Measurements from ENCODE around the gene PHACTR3.

PHACTR3 gene

DNA sequence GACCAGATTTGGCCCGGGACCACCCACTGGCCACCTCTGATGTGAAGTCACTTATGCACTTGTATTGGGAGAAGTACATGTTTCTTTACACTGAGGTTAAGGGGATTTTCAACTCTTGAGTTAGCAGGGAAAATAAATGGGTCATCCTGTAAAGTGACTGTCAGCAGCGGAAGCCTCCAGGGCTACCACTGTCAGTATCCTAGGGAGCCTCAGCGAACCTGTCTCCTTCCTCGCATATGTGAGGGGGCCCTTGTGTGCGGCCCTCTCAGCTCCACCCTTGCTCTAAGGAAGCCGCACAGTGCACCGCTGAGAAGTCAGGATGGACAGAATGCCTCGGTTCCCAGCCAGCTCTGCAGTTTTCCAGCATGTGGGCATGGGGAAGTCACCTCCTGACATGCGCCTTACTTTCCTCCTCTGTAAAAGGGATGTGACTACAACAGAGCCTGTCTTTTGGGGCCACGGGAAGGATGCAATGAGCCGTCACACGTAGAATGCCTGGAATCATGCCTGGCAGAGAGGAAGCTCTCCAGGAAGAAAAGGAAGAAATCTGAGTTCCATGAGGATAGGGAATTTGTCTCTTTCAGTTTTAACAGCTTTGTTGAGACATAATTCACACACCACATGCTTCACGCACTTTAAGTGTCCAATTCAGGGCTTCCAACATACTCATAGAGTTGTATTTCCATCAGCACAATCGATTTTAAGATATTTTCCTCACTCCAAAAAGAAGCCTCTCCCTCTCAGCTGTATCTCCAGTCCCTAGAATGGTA, 213.7 kb downstream of the PHACTR3 start:
- Histone ChIP-seq H3K36me3 (ENCODE audit: control insufficient read depth in 2 of 2, insufficient read depth in 2 of 2, low read length in 2 of 2) (no peaks in the 10 kb centered on the region), H3K27ac (ENCODE audit: low read depth in 2 of 2, low read length in 2 of 2) (no peak overlapping the region), H3K4me1 (ENCODE audit: control insufficient read depth in 2 of 2, insufficient read depth in 2 of 2, low read length in 2 of 2) (no peaks in the 10 kb centered on the region), H3K9ac (ENCODE audit: low read depth in 1 of 2, low read length in 2 of 2) (no peak overlapping the region), H3K27me3 (ENCODE audit: control insufficient read depth in 2 of 2, insufficient read depth in 2 of 2, low read length in 2 of 2) (no peaks in the 10 kb centered on the region), H3K9me3 (ENCODE audit: control insufficient read depth in 2 of 2, low read length in 2 of 2) (no peaks in the 10 kb centered on the region), H3K4me3 (ENCODE audit: low read length in 2 of 2) (no peak overlapping the region)

DNA sequence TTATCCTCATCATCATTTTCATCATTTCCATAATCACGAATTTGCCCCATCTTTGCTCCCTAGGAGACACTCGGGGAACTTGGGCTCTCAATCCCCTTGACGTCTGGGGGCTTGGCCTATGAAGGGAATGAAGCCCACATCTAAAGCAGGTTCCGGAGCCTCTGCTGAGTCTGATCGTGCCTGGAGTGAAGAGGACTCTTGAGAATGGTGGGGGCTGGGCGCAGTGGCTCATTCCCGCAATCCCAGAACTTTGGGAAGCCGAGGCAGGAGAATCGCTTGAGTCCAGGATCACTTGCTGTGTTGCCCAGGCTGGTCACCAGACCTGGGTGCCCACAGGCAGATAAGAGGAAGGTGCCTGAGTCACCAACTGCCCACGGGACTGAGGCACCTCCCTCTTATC, 214.6 kb downstream of the PHACTR3 start:
- Histone ChIP-seq H3K9ac (ENCODE audit: low read depth in 1 of 2, low read length in 2 of 2) (no peak overlapping the region), H3K4me1 (ENCODE audit: control insufficient read depth in 2 of 2, insufficient read depth in 2 of 2, low read length in 2 of 2) (no peaks in the 10 kb centered on the region), H3K4me3 (ENCODE audit: low read length in 2 of 2) (no peak overlapping the region), H3K27ac (ENCODE audit: low read depth in 2 of 2, low read length in 2 of 2) (no peak overlapping the region), H3K36me3 (ENCODE audit: control insufficient read depth in 2 of 2, insufficient read depth in 2 of 2, low read length in 2 of 2) (no peaks in the 10 kb centered on the region), H3K27me3 (ENCODE audit: control insufficient read depth in 2 of 2, insufficient read depth in 2 of 2, low read length in 2 of 2) (no peaks in the 10 kb centered on the region), H3K9me3 (ENCODE audit: control insufficient read depth in 2 of 2, low read length in 2 of 2) (no peaks in the 10 kb centered on the region)

DNA sequence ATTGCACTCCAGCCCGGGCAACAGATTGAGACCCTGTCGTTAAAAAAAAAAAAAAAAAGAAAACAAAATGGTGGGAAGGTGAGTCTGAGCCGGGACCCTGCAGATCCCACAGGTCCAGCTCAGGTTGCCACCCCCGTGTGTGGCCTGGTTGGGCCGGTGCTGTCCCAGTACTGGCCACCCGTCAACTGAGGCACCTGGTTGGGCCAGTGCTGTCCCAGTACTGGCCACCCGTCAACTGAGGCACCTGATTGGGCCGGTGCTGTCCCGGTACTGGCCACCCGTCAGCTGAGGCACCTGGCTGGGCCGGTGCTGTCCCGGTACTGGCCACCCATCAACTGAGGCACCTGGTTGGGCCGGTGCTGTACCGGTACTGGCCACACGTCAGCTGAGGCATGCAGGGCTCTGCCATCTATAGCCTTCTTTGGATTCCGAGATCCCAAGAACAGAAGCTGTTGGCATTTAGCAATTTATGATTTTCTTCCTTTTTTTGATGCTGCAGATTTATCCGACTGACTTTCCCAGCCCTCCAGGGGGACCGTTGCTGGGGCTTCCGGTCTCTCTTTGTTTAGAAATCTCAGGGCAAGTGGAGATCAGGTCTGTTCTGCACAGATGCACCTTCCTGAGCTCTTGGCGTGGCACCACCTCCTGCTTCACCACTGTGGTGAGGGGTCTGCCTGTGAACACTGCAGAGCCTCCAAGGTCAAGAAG, 215.3 kb downstream of the PHACTR3 start:
- no peak overlapping the region for H3K9ac ChIP-seq (ENCODE audit: low read depth in 1 of 2, low read length in 2 of 2)
- peaks cover 0 to under 1% of the 10 kb centered on the region in 2 donors for H3K4me1 ChIP-seq (ENCODE audit: control insufficient read depth in 2 of 2, insufficient read depth in 2 of 2, low read length in 2 of 2)
- H3K36me3 ChIP-seq (ENCODE audit: control insufficient read depth in 2 of 2, insufficient read depth in 2 of 2, low read length in 2 of 2) = no peaks in the 10 kb centered on the region
- H3K4me3 ChIP-seq (ENCODE audit: low read length in 2 of 2) = no peak overlapping the region
- H3K27ac ChIP-seq (ENCODE audit: low read depth in 2 of 2, low read length in 2 of 2) = no peak overlapping the region
- H3K9me3 ChIP-seq (ENCODE audit: control insufficient read depth in 2 of 2, low read length in 2 of 2) = no peaks in the 10 kb centered on the region
- H3K27me3 ChIP-seq (ENCODE audit: control insufficient read depth in 2 of 2, insufficient read depth in 2 of 2, low read length in 2 of 2) = no peaks in the 10 kb centered on the region

DNA sequence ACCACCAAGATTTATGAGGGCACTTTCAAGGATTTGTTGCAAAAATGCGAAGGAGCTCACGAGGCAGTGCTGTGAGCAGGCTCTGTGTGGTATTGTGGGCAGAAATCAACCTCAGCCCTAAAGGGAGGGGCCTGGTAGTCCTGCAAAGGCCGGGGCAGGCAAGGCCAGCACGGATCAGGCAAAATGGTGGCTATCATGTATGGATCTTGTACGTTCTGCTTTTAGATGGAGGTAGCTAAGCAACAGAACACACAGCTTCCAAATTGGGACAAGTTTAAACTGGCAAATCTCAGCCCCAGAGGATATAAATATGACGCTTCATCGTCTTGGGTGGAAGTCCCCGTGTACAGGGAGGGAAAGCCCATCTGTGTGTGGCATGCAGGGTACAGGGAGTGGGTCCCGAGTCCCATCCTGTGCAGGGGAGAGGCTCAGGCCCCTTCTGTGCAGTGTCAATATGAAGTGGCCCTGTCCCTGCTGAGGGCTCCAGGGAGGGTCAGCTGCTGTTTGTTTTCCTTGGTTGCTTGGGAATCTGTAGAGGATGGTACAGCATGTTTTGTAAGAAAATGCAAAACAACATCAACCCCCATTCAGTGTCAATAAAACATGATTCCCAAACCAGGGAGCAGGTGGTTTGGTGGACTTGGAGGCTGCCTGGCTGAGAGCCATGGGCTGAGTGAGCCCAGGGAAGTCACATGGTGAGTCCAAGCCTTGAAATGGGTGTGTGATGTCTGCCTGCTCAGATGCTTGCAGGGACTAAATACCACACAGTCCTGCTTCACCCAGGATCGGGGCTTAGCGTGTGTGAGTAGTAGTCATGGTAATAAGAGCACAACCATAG, 216.1 kb downstream of the PHACTR3 start:
- H3K27ac ChIP-seq (ENCODE audit: low read depth in 2 of 2, low read length in 2 of 2) = no peak overlapping the region
- H3K36me3 ChIP-seq (ENCODE audit: control insufficient read depth in 2 of 2, insufficient read depth in 2 of 2, low read length in 2 of 2) = no peaks in the 10 kb centered on the region
- H3K27me3 ChIP-seq (ENCODE audit: control insufficient read depth in 2 of 2, insufficient read depth in 2 of 2, low read length in 2 of 2) = no peaks in the 10 kb centered on the region
- no peak overlapping the region for H3K9ac ChIP-seq (ENCODE audit: low read depth in 1 of 2, low read length in 2 of 2)
- H3K4me1 ChIP-seq (ENCODE audit: control insufficient read depth in 2 of 2, insufficient read depth in 2 of 2, low read length in 2 of 2) = peaks cover 1 to 3% of the 10 kb centered on the region in 2 donors
- H3K9me3 ChIP-seq (ENCODE audit: control insufficient read depth in 2 of 2, low read length in 2 of 2) = no peaks in the 10 kb centered on the region
- H3K4me3 ChIP-seq (ENCODE audit: low read length in 2 of 2) = no peak overlapping the region

DNA sequence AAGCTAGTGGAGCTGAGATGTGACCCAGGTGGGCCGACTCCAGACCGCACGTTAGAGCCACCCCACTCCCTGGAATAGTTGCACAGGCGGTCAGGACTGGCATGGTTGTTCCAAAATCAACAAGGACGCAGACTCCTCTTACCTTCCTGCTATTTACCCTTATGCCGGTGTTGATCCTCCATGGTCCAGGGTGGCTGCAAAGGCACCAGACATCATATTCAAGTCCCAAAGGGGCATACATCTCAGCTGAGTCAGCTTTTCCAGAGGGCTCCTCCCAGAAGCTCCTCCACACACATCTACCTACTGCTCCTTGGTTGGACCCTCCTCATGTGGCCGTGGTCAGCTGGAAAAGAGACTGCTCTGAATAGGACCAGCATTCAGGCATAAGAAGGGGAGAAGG, 216.9 kb downstream of the PHACTR3 start:
- H3K4me1 ChIP-seq (ENCODE audit: control insufficient read depth in 2 of 2, insufficient read depth in 2 of 2, low read length in 2 of 2) = peaks cover 5 to 7% of the 10 kb centered on the region in 2 donors
- H3K9me3 ChIP-seq (ENCODE audit: control insufficient read depth in 2 of 2, low read length in 2 of 2) = no peaks in the 10 kb centered on the region
- H3K27me3 ChIP-seq (ENCODE audit: control insufficient read depth in 2 of 2, insufficient read depth in 2 of 2, low read length in 2 of 2) = no peaks in the 10 kb centered on the region
- no peaks in the 10 kb centered on the region for H3K36me3 ChIP-seq (ENCODE audit: control insufficient read depth in 2 of 2, insufficient read depth in 2 of 2, low read length in 2 of 2)
- H3K4me3 ChIP-seq (ENCODE audit: low read length in 2 of 2) = no peak overlapping the region
- no peak overlapping the region for H3K9ac ChIP-seq (ENCODE audit: low read depth in 1 of 2, low read length in 2 of 2)
- H3K27ac ChIP-seq (ENCODE audit: low read depth in 2 of 2, low read length in 2 of 2) = no peak overlapping the region

DNA sequence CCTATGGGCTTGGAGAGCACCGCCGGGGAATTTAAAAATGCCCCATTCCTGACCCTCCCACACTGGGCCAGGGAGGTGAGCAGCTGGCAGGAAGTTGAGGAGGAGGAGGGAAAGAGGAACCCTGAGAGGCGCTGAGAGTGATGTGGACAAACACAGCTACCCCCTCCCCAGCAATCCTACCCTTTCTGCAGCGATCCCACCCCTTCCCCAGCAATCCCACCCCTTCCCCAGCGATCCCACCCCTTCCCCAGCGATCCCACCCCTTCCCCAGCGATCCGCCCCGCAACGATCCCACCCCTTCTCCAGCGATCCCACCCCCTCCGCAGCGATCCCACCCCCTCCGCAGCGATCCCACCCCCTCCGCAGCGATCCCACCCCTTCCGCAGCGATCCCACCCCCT, 217.4 kb downstream of the PHACTR3 start:
- H3K9ac ChIP-seq (ENCODE audit: low read depth in 1 of 2, low read length in 2 of 2) = no peak overlapping the region
- H3K27me3 ChIP-seq (ENCODE audit: control insufficient read depth in 2 of 2, insufficient read depth in 2 of 2, low read length in 2 of 2) = no peaks in the 10 kb centered on the region
- H3K4me1 ChIP-seq (ENCODE audit: control insufficient read depth in 2 of 2, insufficient read depth in 2 of 2, low read length in 2 of 2) = peaks cover 5 to 8% of the 10 kb centered on the region in 2 donors
- no peak overlapping the region for H3K27ac ChIP-seq (ENCODE audit: low read depth in 2 of 2, low read length in 2 of 2)
- no peak overlapping the region for H3K4me3 ChIP-seq (ENCODE audit: low read length in 2 of 2)
- no peaks in the 10 kb centered on the region for H3K9me3 ChIP-seq (ENCODE audit: control insufficient read depth in 2 of 2, low read length in 2 of 2)
- H3K36me3 ChIP-seq (ENCODE audit: control insufficient read depth in 2 of 2, insufficient read depth in 2 of 2, low read length in 2 of 2) = no peaks in the 10 kb centered on the region

DNA sequence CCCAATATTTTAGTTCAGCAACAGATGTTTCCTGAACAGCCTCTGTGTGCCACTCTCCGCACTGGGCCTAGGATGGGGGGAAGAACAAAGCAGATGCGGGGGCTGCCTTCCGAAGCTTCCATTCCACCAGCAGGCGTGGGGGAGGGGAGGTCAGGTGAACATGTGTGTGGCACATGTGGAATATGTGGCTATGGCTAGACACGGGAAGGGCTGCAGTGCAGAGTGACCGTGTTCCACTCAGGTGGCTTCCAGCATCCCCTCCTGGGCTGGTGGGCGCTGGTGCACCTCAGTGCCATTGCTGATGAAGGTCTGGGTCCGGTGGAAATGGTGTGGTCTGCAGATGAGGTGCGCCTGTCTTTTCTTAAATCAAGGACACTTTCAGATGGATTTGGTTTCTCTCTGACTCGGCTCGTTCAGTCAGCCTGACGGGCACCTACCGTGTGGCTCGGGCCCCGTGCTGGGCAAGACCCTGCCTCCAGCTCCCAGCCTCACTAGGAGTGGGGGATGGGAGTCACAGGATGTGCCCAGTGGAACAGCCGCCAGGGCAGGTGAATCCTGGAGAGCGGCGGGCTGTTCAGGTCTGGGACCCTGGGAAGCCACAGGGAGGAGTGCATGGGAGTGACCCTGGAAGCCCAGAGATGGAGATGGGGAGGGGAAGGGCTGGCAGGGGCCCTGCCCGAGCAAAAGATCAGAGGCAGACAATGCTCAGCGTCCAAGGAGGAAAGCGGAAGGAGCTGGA, 218.1 kb downstream of the PHACTR3 start:
- Histone ChIP-seq H3K27ac (ENCODE audit: low read depth in 2 of 2, low read length in 2 of 2) (no peak overlapping the region), H3K4me1 (ENCODE audit: control insufficient read depth in 2 of 2, insufficient read depth in 2 of 2, low read length in 2 of 2) (peaks cover 5 to 15% of the 10 kb centered on the region in 2 donors), H3K9me3 (ENCODE audit: control insufficient read depth in 2 of 2, low read length in 2 of 2) (no peaks in the 10 kb centered on the region), H3K4me3 (ENCODE audit: low read length in 2 of 2) (no peak overlapping the region), H3K9ac (ENCODE audit: low read depth in 1 of 2, low read length in 2 of 2) (no peak overlapping the region), H3K27me3 (ENCODE audit: control insufficient read depth in 2 of 2, insufficient read depth in 2 of 2, low read length in 2 of 2) (no peaks in the 10 kb centered on the region), H3K36me3 (ENCODE audit: control insufficient read depth in 2 of 2, insufficient read depth in 2 of 2, low read length in 2 of 2) (no peaks in the 10 kb centered on the region)

DNA sequence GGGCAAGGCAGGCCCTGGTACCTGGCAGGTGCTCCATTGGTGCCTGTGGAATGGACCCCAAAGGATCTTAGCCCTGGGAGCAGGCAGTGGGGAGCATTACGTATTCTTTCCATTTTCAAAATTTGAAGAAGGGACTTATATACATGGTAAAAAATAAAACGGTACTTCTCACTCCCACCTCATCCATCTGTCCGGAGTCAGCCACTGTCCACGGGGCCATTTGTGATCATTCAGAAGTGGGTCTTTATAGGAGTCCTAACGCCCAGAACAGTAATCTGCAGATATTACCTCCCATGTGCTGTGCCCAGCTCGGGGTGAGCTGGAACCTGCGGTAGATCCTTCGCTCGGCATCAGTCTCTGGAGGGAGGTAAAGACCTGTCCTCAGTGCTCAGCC, 218.7 kb downstream of the PHACTR3 start:
- H3K4me3 ChIP-seq (ENCODE audit: low read length in 2 of 2) = no peak overlapping the region
- peaks cover 5 to 17% of the 10 kb centered on the region in 2 donors for H3K4me1 ChIP-seq (ENCODE audit: control insufficient read depth in 2 of 2, insufficient read depth in 2 of 2, low read length in 2 of 2)
- no peak overlapping the region for H3K9ac ChIP-seq (ENCODE audit: low read depth in 1 of 2, low read length in 2 of 2)
- H3K36me3 ChIP-seq (ENCODE audit: control insufficient read depth in 2 of 2, insufficient read depth in 2 of 2, low read length in 2 of 2) = no peaks in the 10 kb centered on the region
- no peak overlapping the region for H3K27ac ChIP-seq (ENCODE audit: low read depth in 2 of 2, low read length in 2 of 2)
- no peaks in the 10 kb centered on the region for H3K9me3 ChIP-seq (ENCODE audit: control insufficient read depth in 2 of 2, low read length in 2 of 2)
- no peaks in the 10 kb centered on the region for H3K27me3 ChIP-seq (ENCODE audit: control insufficient read depth in 2 of 2, insufficient read depth in 2 of 2, low read length in 2 of 2)

DNA sequence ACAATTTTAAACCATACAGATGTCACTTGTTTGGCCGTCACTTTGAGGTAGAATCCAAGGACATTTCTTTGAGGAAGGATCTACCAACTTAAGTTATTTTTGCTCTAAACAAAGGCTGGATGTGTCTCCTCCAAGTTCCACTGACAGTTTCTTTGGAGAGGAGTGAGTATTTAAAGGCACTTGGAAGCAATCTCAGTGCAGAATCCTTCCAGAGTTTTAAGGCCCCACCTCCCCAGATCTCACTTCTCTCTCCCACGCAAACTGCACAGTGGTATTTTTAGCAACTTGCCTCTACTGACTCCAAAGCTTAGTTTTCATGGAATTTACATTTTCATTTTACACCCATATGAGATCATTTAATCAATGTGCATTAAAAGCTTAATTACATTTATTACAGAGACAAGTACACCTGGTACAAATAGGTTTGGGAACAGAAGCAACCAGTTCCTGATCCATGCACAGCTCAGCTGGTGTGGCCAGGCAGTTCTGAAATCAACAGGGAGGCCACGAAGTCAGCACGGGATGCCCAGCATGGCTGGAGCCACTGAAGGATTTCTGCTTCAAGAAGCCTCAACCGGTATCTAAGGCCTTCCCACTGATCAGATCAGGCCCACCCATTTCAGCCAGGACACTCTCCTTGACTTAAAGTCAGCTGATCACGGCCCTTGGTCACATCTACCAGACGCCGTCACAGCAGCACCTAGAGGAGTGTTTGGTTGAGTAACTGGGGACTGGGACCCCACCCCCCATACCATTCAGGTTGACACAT, 219.3 kb downstream of the PHACTR3 start:
- Histone ChIP-seq H3K27ac (ENCODE audit: low read depth in 2 of 2, low read length in 2 of 2) (no peak overlapping the region), H3K9ac (ENCODE audit: low read depth in 1 of 2, low read length in 2 of 2) (no peak overlapping the region), H3K4me3 (ENCODE audit: low read length in 2 of 2) (no peak overlapping the region), H3K4me1 (ENCODE audit: control insufficient read depth in 2 of 2, insufficient read depth in 2 of 2, low read length in 2 of 2) (peaks cover 5 to 17% of the 10 kb centered on the region in 2 donors), H3K36me3 (ENCODE audit: control insufficient read depth in 2 of 2, insufficient read depth in 2 of 2, low read length in 2 of 2) (no peaks in the 10 kb centered on the region), H3K27me3 (ENCODE audit: control insufficient read depth in 2 of 2, insufficient read depth in 2 of 2, low read length in 2 of 2) (no peaks in the 10 kb centered on the region), H3K9me3 (ENCODE audit: control insufficient read depth in 2 of 2, low read length in 2 of 2) (no peaks in the 10 kb centered on the region)
